CD4-positive, alpha-beta T cell (primary cell): ENCODE data around the gene DLG5. TPM values are rescaled to one million over a fixed set of nuclear protein-coding genes. Genes with fewer than 3 reads are reported as not detected.

Source experiments
- ATAC-seq: fragments of 200-7000 bp; cut with Tn5 transposase; one replicate; pipeline ENCODE4 v1.10.0; 2022; ENCODE audit warnings: mild to moderate bottlenecking; ENCODE audit not compliant: poor library complexity
- CTCF ChIA-PET: fragments of 350-600 bp; sonication (Branson Sonifier 250); formaldehyde crosslinking; loops from one replicate; lab custom pipeline; 2021; ENCODE audit warnings: antibody characterized with exemption, inconsistent platforms; lab: Charles Lee
- POLR2A ChIA-PET: fragments of 350-600 bp; sonication (Branson Sonifier 250); formaldehyde crosslinking; loops from one replicate; lab custom pipeline; 2021; ENCODE audit warnings: antibody characterized with exemption, inconsistent platforms; lab: Charles Lee
- DNase-seq, 14 experiments: peaks; one replicate each; pipeline ENCODE4 v3.0.0-alpha.2; 2013 to 2020; ENCODE audit warnings: mixed read lengths in 2 of 14
- H3K27ac ChIP-seq, 2 donors: one replicate each; pipeline versions ENCODE4 v1.5.1 to v1.7.0; 2013; ENCODE audit warnings: low read length in 2 of 2, low read depth in 1 of 2, mild to moderate bottlenecking in 1 of 2
- H3K27me3 ChIP-seq, 2 experiments: 1 replicate in 1 of 2; 2 replicates in 1 of 2; pipeline versions ENCODE4 v1.6.1 to v1.7.0; 2013; ENCODE audit warnings: low read length in 2 of 2, control low read depth in 1 of 2, mild to moderate bottlenecking in 1 of 2, moderate library complexity in 1 of 2; ENCODE audit not compliant: insufficient read depth in 2 of 2, control insufficient read depth in 1 of 2
- H3K36me3 ChIP-seq: one replicate; pipeline ENCODE4 v1.6.1; 2013; ENCODE audit warnings: low read length, control low read depth; ENCODE audit not compliant: insufficient read depth
- H3K4me1 ChIP-seq: one replicate; pipeline ENCODE4 v1.6.1; 2013; ENCODE audit warnings: low read length, control low read depth; ENCODE audit not compliant: insufficient read depth
- H3K4me3 ChIP-seq: one replicate; pipeline ENCODE4 v1.5.1; 2013; ENCODE audit warnings: mild to moderate bottlenecking, low read length, moderate library complexity
- H3K9me3 ChIP-seq, 2 experiments: 1 replicate in 1 of 2; 2 replicates in 1 of 2; pipeline versions ENCODE4 v1.6.1 to v1.7.0; 2013; ENCODE audit warnings: low read length in 2 of 2, mild to moderate bottlenecking in 2 of 2, control low read depth in 1 of 2, moderate library complexity in 1 of 2; ENCODE audit not compliant: control insufficient read depth in 1 of 2, insufficient read depth in 1 of 2
- H3K27ac Mint-ChIP-seq: one replicate; pipeline ENCODE4 v1.8.0; 2020; ENCODE audit warnings: mixed read lengths
- H3K27me3 Mint-ChIP-seq: one replicate; pipeline ENCODE4 v1.8.0; 2021; ENCODE audit warnings: mixed read lengths
- H3K36me3 Mint-ChIP-seq: one replicate; pipeline ENCODE4 v1.8.0; 2021; ENCODE audit warnings: low read depth, mixed read lengths
- H3K4me1 Mint-ChIP-seq: one replicate; pipeline ENCODE4 v1.8.0; 2021; ENCODE audit warnings: low read depth, mixed read lengths
- H3K4me3 Mint-ChIP-seq: one replicate; pipeline ENCODE4 v1.8.0; 2020; ENCODE audit warnings: mild to moderate bottlenecking, mixed read lengths
- H3K9me3 Mint-ChIP-seq: one replicate; pipeline ENCODE4 v1.8.0; 2020; ENCODE audit warnings: mixed read lengths
- CTCF ChIP-seq: fragments of 200-600 bp; IDR thresholded peaks from one replicate; pipeline ENCODE4 v1.8.0; 2022; ENCODE audit warnings: antibody characterized with exemption, mild to moderate bottlenecking
- intact Hi-C, 2 experiments: fragments of 100-400 bp; cut with DNase I in 1 of 2; cut with micrococcal nuclease in 1 of 2; formaldehyde crosslinking; loops; one replicate each; pipeline versions ENCODE4 v1.15.1 to v1.9.0; 2023 to 2025; cut with DNase I, micrococcal nuclease
- total RNA-seq, 174 experiments: library from RNA in 2 of 174; stranded (reverse) in 2 of 174; gene quantifications; one replicate each; pipeline ENCODE4 v1.2.3 and lab custom pipeline; 2021 to 2026

Gene DLG5
- total RNA-seq, 2 experiments from 2014 or later, result 7.1 to 7.4 TPM

- no peak overlapping the region for H3K27ac Mint-ChIP-seq
- H3K27ac ChIP-seq, result no peak overlapping the region
- DNase-seq (no peak), ATAC-seq (no peak)
- peaks cover 0 to 7% of the 10 kb centered on the region in 2 experiments for H3K27me3 ChIP-seq
- no peak for TF ChIP-seq CTCF
- H3K4me3 ChIP-seq, result no peak overlapping the region
- no peaks in the 10 kb centered on the region for H3K36me3 ChIP-seq
- no peaks in the 10 kb centered on the region for H3K9me3 Mint-ChIP-seq
- no peaks in the 10 kb centered on the region for H3K36me3 Mint-ChIP-seq
- no peak overlapping the region for H3K4me3 Mint-ChIP-seq
- no peaks in the 10 kb centered on the region for H3K4me1 ChIP-seq
- no peaks in the 10 kb centered on the region for H3K4me1 Mint-ChIP-seq
- ChIA-PET CTCF (no interaction called here), POLR2A (no interaction called here)
- peaks cover 0 to 9% of the 10 kb centered on the region in 2 experiments for H3K9me3 ChIP-seq
- intact Hi-C loops, result no loop called here
- H3K27me3 Mint-ChIP-seq, result peaks cover 35% of the 10 kb centered on the region
Measured at GRCh38 chr10:77944519-77944918, 18.0 kb upstream of the DLG5 start.

GRCh38 chr10:77943121-77943901 is 16.8 kb upstream of the DLG5 start:
- Mint-ChIP-seq H3K36me3 (no peaks in the 10 kb centered on the region), H3K9me3 (no peaks in the 10 kb centered on the region), H3K4me3 (no peak overlapping the region), H3K27me3 (peaks cover 25% of the 10 kb centered on the region), H3K4me1 (no peaks in the 10 kb centered on the region), H3K27ac (no peak overlapping the region)
- H3K36me3 ChIP-seq, result no peaks in the 10 kb centered on the region
- H3K4me3 ChIP-seq, result no peak overlapping the region
- no peak for TF ChIP-seq CTCF
- H3K9me3 ChIP-seq, result peaks cover 0 to 5% of the 10 kb centered on the region in 2 experiments
- no peaks in the 10 kb centered on the region for H3K27me3 ChIP-seq
- ATAC-seq (no peak), DNase-seq (no peak)
- no peaks in the 10 kb centered on the region for H3K4me1 ChIP-seq
- ChIA-PET CTCF (no interaction called here), POLR2A (no interaction called here)
- intact Hi-C loops, result no loop called here
- H3K27ac ChIP-seq, result no peak overlapping the region

GRCh38 chr10:77941790-77942189 is 15.2 kb upstream of the DLG5 start:
- Histone ChIP-seq H3K27ac (no peak overlapping the region), H3K27me3 (no peaks in the 10 kb centered on the region), H3K4me1 (no peaks in the 10 kb centered on the region), H3K9me3 (no peaks in the 10 kb centered on the region), H3K4me3 (no peak overlapping the region), H3K36me3 (no peaks in the 10 kb centered on the region)
- no peak for TF ChIP-seq CTCF
- no peak overlapping the region for H3K27ac Mint-ChIP-seq
- ChIA-PET CTCF (no interaction called here), POLR2A (no interaction called here)
- peaks cover 25% of the 10 kb centered on the region for H3K27me3 Mint-ChIP-seq
- H3K4me1 Mint-ChIP-seq, result no peaks in the 10 kb centered on the region
- DNase-seq, result no peak
- no peak for ATAC-seq
- intact Hi-C loops, result no loop called here
- H3K9me3 Mint-ChIP-seq, result no peaks in the 10 kb centered on the region
- no peaks in the 10 kb centered on the region for H3K36me3 Mint-ChIP-seq
- no peak overlapping the region for H3K4me3 Mint-ChIP-seq
